Sigmoid colon (tissue), 4 donors: ENCODE measurements around the gene SESN1.

Experiments used
- EP300 ChIP-seq, 4 donors: sonication (generic); formaldehyde crosslinking; IDR thresholded peaks; one replicate each; pipeline ENCODE4 v1.6.1; 2017; ENCODE audit warnings: antibody characterized with exemption in 4 of 4
- POLR2A ChIP-seq, 2 donors: fragments of 450-650 bp; IDR thresholded peaks; one replicate each; pipeline ENCODE4 v1.6.1; 2016; ENCODE audit warnings: antibody characterized with exemption in 2 of 2, mild to moderate bottlenecking in 2 of 2, moderate library complexity in 2 of 2
- TF ChIP-seq, protein P1 (sequence below), 4 experiments: fragments of 450-650 bp in 3 of 4; fragments of 200-600 bp in 1 of 4; IDR thresholded peaks; one replicate each; pipeline ENCODE4 v1.5.1; 2016 to 2019; ENCODE audit warnings: antibody characterized with exemption in 4 of 4, mild to moderate bottlenecking in 3 of 4, moderate library complexity in 2 of 4

GRCh38 chr6:108988765-108989164 lies 105.9 kb downstream of the SESN1 start:
- TF ChIP-seq POLR2A (IDR thresholded peaks at IDR 0.05) (no peak), EP300 (IDR thresholded peaks at IDR 0.05) (no peak)
- TF ChIP-seq, protein P1, sequence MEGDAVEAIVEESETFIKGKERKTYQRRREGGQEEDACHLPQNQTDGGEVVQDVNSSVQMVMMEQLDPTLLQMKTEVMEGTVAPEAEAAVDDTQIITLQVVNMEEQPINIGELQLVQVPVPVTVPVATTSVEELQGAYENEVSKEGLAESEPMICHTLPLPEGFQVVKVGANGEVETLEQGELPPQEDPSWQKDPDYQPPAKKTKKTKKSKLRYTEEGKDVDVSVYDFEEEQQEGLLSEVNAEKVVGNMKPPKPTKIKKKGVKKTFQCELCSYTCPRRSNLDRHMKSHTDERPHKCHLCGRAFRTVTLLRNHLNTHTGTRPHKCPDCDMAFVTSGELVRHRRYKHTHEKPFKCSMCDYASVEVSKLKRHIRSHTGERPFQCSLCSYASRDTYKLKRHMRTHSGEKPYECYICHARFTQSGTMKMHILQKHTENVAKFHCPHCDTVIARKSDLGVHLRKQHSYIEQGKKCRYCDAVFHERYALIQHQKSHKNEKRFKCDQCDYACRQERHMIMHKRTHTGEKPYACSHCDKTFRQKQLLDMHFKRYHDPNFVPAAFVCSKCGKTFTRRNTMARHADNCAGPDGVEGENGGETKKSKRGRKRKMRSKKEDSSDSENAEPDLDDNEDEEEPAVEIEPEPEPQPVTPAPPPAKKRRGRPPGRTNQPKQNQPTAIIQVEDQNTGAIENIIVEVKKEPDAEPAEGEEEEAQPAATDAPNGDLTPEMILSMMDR (IDR thresholded peaks at IDR 0.05): no peak
